ENCODE measurements around the gene CNOT8.

- TF ChIP-seq CTCF (IDR thresholded peaks at IDR 0.05 in 4 of 5, conservative IDR thresholded peaks at IDR 0.05 in 1 of 5) (no peak), POLR2A (IDR thresholded peaks at IDR 0.05) (no peak)
Observed at GRCh38 chr5:154811239-154811638, 47.2 kb upstream of the CNOT8 start.
